COR-L47 (cell line): Measurements from ENCODE around the gene ABLIM2.
"Not testable (repeated sequence)": the region's sequence is repeated elsewhere in the genome, so short reads cannot be mapped to it uniquely, and the experiment has no call there.

Source experiments
- DNase-seq: peaks from one replicate; lab custom pipeline; 2025; lab: John Stamatoyannopoulos, UW

The ABLIM2 gene

GRCh38 chr4:8157496-8157895, 1.1 kb downstream of the ABLIM2 start:
- DNase-seq: no peak

GRCh38 chr4:8156617-8157016, 2.0 kb downstream of the ABLIM2 start:
- DNase-seq: peak; percentile 31

GRCh38 chr4:8155660-8156421, 2.8 kb downstream of the ABLIM2 start:
- no peak for DNase-seq

GRCh38 chr4:8155048-8155447, 3.6 kb downstream of the ABLIM2 start:
- no peak for DNase-seq

- DNase-seq: no peak
Measured at GRCh38 chr4:8153441-8153840, 5.2 kb downstream of the ABLIM2 start.

- no peak for DNase-seq
Measured at GRCh38 chr4:8152865-8153257, 5.8 kb downstream of the ABLIM2 start.

GRCh38 chr4:8152090-8152864, 6.3 kb downstream of the ABLIM2 start:
- no peak for DNase-seq

GRCh38 chr4:8151165-8151650, 7.4 kb downstream of the ABLIM2 start:
- no peak for DNase-seq

- DNase-seq: no peak
Measured at GRCh38 chr4:8150152-8151090, 8.2 kb downstream of the ABLIM2 start.

GRCh38 chr4:8149664-8150063, 8.9 kb downstream of the ABLIM2 start:
- no peak for DNase-seq

- DNase-seq: no peak
Measured at GRCh38 chr4:8148785-8149435, 9.7 kb downstream of the ABLIM2 start.

GRCh38 chr4:8148159-8148558, 10.5 kb downstream of the ABLIM2 start:
- no peak for DNase-seq

- DNase-seq: no peak
Measured at GRCh38 chr4:8147231-8147970, 11.2 kb downstream of the ABLIM2 start.

GRCh38 chr4:8146157-8146556, 12.5 kb downstream of the ABLIM2 start:
- DNase-seq: no peak

GRCh38 chr4:8144359-8144758, 14.3 kb downstream of the ABLIM2 start:
- no peak for DNase-seq

GRCh38 chr4:8143392-8144140, 15.0 kb downstream of the ABLIM2 start:
- DNase-seq: no peak

GRCh38 chr4:8142556-8142955, 16.1 kb downstream of the ABLIM2 start:
- DNase-seq: no peak

GRCh38 chr4:8141935-8142334, 16.7 kb downstream of the ABLIM2 start:
- no peak for DNase-seq

GRCh38 chr4:8140915-8141314, 17.7 kb downstream of the ABLIM2 start:
- DNase-seq: no peak

GRCh38 chr4:8139726-8140125, 18.9 kb downstream of the ABLIM2 start:
- DNase-seq: not testable (repeated sequence)
